GM23338 (cell line): Measurements from ENCODE around the gene CABLES2. TPM values are rescaled to one million over a fixed set of nuclear protein-coding genes. Genes with fewer than 3 reads are reported as not detected.
A peak's percentile ranks its signal among the peaks of the same experiment; 100 is the strongest.

ENCODE experiments used
- ATAC-seq: fragments of 200-7000 bp; cut with Tn5 transposase; 3 replicates; pipeline ENCODE4 v1.9.1; 2020
- DNase-seq: peaks from one replicate; pipeline ENCODE4 v3.0.0-alpha.2; 2015; ENCODE audit warnings: low spot score
- H2AFZ ChIP-seq: fragments of 200-600 bp; sonication (generic); 2 replicates; pipeline ENCODE4 v1.8.0; 2016; ENCODE audit warnings: antibody characterized with exemption, mild to moderate bottlenecking, moderate library complexity
- H3F3A ChIP-seq: fragments of 200-600 bp; sonication (generic); replicated peaks from 2 replicates; pipeline ENCODE4 v1.8.0; 2017; ENCODE audit warnings: antibody characterized with exemption, mixed run types, low read depth
- H3K27ac ChIP-seq: fragments of 200-600 bp; sonication (generic); 2 replicates; pipeline ENCODE4 v1.6.1; 2016; ENCODE audit warnings: low read depth
- H3K27me3 ChIP-seq: fragments of 200-600 bp; sonication (generic); 2 replicates; pipeline ENCODE4 v1.8.0; 2016; ENCODE audit warnings: mild to moderate bottlenecking, mixed run types, moderate library complexity; ENCODE audit not compliant: insufficient read depth
- H3K36me3 ChIP-seq: fragments of 200-600 bp; sonication (generic); 2 replicates; pipeline ENCODE4 v1.8.0; 2016; ENCODE audit warnings: mild to moderate bottlenecking; ENCODE audit not compliant: insufficient read depth
- H3K4me1 ChIP-seq: fragments of 200-600 bp; sonication (generic); 2 replicates; pipeline ENCODE4 v1.8.0; 2016; ENCODE audit warnings: mild to moderate bottlenecking, moderate library complexity; ENCODE audit not compliant: insufficient read depth
- H3K4me2 ChIP-seq: fragments of 200-600 bp; sonication (generic); 2 replicates; pipeline ENCODE4 v1.7.1; 2017; ENCODE audit warnings: mixed run types
- H3K4me3 ChIP-seq: fragments of 200-600 bp; sonication (generic); 2 replicates; pipeline ENCODE4 v1.6.1; 2016; ENCODE audit warnings: mixed run types
- H3K79me2 ChIP-seq: fragments of 200-600 bp; sonication (generic); replicated peaks from 2 replicates; pipeline ENCODE4 v1.8.0; 2017; ENCODE audit warnings: mild to moderate bottlenecking; ENCODE audit not compliant: insufficient read depth
- H3K9me2 ChIP-seq: fragments of 200-600 bp; sonication (generic); 2 replicates; pipeline ENCODE4 v1.8.0; 2017; ENCODE audit not compliant: insufficient read depth
- H4K20me1 ChIP-seq: fragments of 200-600 bp; sonication (generic); replicated peaks from 2 replicates; pipeline ENCODE4 v1.8.0; 2017; ENCODE audit warnings: mild to moderate bottlenecking; ENCODE audit not compliant: insufficient read depth
- H3K27ac Mint-ChIP-seq: 2 replicates; pipeline ENCODE4 v1.8.0; 2020; ENCODE audit warnings: inconsistent platforms, mild to moderate bottlenecking, moderate library complexity, mixed read lengths
- H3K27me3 Mint-ChIP-seq: 3 replicates; pipeline ENCODE4 v1.8.0; 2022; ENCODE audit warnings: low read depth, mild to moderate bottlenecking, moderate library complexity, mixed read lengths, inconsistent platforms; ENCODE audit not compliant: insufficient read depth, poor library complexity
- H3K36me3 Mint-ChIP-seq: 3 replicates; pipeline ENCODE4 v1.8.0; 2021; ENCODE audit warnings: low read depth, mild to moderate bottlenecking, inconsistent platforms, moderate library complexity, mixed read lengths
- H3K4me1 Mint-ChIP-seq: 3 replicates; pipeline ENCODE4 v1.8.0; 2020; ENCODE audit warnings: mild to moderate bottlenecking, inconsistent platforms, mixed read lengths
- H3K4me3 Mint-ChIP-seq: 3 replicates; pipeline ENCODE4 v1.8.0; 2021; ENCODE audit warnings: moderate library complexity, mild to moderate bottlenecking, inconsistent platforms, mixed read lengths
- H3K9me3 Mint-ChIP-seq: 3 replicates; pipeline ENCODE4 v1.8.0; 2020; ENCODE audit warnings: moderate library complexity, mild to moderate bottlenecking, inconsistent platforms, mixed read lengths
- CREB1 ChIP-seq: fragments of 250-450 bp; sonication (Bioruptor Pico); IDR thresholded peaks from 2 replicates; pipeline ENCODE4 v1.5.0; 2020; ENCODE audit warnings: low read depth, mild to moderate bottlenecking, moderate library complexity
- EZH2 ChIP-seq: fragments of 200-600 bp; sonication (generic); IDR thresholded peaks from one replicate; pipeline ENCODE4 v1.8.0; 2017; ENCODE audit warnings: antibody characterized with exemption, mild to moderate bottlenecking, low read depth; ENCODE audit not compliant: unreplicated experiment
- JUNB ChIP-seq: IDR thresholded peaks from one replicate; pipeline ENCODE4 v1.6.1; 2016; ENCODE audit warnings: antibody characterized with exemption; ENCODE audit not compliant: unreplicated experiment
- STAT1 ChIP-seq: IDR thresholded peaks from one replicate; pipeline ENCODE4 v1.6.1; 2016; ENCODE audit warnings: antibody characterized with exemption; ENCODE audit not compliant: unreplicated experiment
- ZNF114 ChIP-seq: fragments of 250-450 bp; sonication (Bioruptor Pico); IDR thresholded peaks from 2 replicates; pipeline ENCODE4 v1.5.0; 2020; ENCODE audit warnings: mild to moderate bottlenecking, moderate library complexity
- ZNF331 ChIP-seq: fragments of 250-450 bp; sonication (Bioruptor Pico); IDR thresholded peaks from 2 replicates; pipeline ENCODE4 v1.5.0; 2020; ENCODE audit warnings: low read depth, mild to moderate bottlenecking, moderate library complexity
- polyA plus RNA-seq: library from polyadenylated mRNA; unstranded; fragments of >200 nt; fragmentation: Nextera tagmentation; extraction: Ambion mirVana; gene quantifications from 2 replicates; pipeline ENCODE4 v1.2.1, GENCODE V29; 2016
- total RNA-seq: library from RNA; depleted of rRNA; stranded (reverse); fragments of >200 nt; shearing (Covaris generic); gene quantifications from 2 replicates; pipeline ENCODE4 v1.2.3, GENCODE V29; 2014
- TF ChIP-seq, protein P1 (sequence below), 2 experiments: fragments of 200-600 bp in 1 of 2; sonication (generic) in 1 of 2; conservative IDR thresholded peaks; 2 replicates each; pipeline versions ENCODE4 v1.5.1 to v1.6.1; 2016 to 2017; ENCODE audit warnings: antibody characterized with exemption in 2 of 2, low read depth in 2 of 2, mild to moderate bottlenecking in 2 of 2, moderate library complexity in 1 of 2
- TF ChIP-seq, protein P2 (sequence below): IDR thresholded peaks from one replicate; pipeline ENCODE4 v1.6.1; 2018; ENCODE audit warnings: antibody characterized with exemption; ENCODE audit not compliant: unreplicated experiment
- TF ChIP-seq, protein P3 (sequence below): IDR thresholded peaks from 2 replicates; pipeline ENCODE4 v1.6.1; 2016; ENCODE audit warnings: antibody characterized with exemption

Gene CABLES2
- total and polyA plus RNA-seq, 2 experiments from 2014 or later, result 4.3 to 12.7 TPM

DNA sequence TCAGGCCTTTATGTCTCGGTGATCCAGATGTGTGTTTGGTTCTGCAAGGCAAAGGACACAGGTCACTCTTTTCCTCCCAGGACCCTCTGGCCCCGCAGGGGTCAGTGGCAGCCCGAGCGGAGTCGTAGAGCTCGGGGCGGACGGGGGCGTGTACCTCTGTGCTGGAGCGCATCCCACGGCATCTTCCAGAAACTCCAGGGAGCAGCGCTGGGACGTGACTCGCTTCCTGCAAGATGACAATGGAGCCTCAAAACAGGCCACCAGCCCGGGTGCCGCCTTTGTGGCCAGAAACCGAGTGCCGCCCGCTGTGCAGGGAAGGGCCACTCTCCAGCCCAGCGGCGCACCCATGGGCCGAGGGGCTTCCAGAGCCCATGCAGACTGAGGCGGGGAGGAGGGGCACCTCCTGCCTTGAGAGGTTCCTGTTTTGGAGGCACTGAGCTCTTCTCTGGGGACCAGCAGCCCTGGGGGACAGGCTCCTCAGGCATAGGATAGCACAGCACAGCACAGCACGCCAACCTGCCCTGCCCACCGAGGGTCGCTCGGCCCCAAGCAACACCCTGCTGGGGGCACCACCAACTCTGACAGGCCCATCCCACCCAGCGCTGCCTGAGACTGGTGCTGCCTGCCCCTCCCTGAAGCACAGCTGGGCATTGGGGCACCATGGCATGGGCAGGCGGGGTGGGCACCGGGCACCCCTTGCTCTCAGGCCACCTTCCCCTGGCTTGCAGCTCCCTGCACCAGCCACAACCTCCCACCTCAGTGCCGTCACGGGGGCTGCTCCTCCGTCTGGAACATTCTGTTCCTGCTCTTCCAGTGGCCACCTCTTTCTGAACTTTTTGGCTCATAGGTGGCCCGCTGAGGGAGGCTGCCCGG, 10.5 kb downstream of the CABLES2 start (continued):
- TF ChIP-seq, protein P1, sequence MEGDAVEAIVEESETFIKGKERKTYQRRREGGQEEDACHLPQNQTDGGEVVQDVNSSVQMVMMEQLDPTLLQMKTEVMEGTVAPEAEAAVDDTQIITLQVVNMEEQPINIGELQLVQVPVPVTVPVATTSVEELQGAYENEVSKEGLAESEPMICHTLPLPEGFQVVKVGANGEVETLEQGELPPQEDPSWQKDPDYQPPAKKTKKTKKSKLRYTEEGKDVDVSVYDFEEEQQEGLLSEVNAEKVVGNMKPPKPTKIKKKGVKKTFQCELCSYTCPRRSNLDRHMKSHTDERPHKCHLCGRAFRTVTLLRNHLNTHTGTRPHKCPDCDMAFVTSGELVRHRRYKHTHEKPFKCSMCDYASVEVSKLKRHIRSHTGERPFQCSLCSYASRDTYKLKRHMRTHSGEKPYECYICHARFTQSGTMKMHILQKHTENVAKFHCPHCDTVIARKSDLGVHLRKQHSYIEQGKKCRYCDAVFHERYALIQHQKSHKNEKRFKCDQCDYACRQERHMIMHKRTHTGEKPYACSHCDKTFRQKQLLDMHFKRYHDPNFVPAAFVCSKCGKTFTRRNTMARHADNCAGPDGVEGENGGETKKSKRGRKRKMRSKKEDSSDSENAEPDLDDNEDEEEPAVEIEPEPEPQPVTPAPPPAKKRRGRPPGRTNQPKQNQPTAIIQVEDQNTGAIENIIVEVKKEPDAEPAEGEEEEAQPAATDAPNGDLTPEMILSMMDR (conservative IDR thresholded peaks at IDR 0.05; ENCODE audit: low read depth in 2 of 2), result no peak
- TF ChIP-seq, protein P2, sequence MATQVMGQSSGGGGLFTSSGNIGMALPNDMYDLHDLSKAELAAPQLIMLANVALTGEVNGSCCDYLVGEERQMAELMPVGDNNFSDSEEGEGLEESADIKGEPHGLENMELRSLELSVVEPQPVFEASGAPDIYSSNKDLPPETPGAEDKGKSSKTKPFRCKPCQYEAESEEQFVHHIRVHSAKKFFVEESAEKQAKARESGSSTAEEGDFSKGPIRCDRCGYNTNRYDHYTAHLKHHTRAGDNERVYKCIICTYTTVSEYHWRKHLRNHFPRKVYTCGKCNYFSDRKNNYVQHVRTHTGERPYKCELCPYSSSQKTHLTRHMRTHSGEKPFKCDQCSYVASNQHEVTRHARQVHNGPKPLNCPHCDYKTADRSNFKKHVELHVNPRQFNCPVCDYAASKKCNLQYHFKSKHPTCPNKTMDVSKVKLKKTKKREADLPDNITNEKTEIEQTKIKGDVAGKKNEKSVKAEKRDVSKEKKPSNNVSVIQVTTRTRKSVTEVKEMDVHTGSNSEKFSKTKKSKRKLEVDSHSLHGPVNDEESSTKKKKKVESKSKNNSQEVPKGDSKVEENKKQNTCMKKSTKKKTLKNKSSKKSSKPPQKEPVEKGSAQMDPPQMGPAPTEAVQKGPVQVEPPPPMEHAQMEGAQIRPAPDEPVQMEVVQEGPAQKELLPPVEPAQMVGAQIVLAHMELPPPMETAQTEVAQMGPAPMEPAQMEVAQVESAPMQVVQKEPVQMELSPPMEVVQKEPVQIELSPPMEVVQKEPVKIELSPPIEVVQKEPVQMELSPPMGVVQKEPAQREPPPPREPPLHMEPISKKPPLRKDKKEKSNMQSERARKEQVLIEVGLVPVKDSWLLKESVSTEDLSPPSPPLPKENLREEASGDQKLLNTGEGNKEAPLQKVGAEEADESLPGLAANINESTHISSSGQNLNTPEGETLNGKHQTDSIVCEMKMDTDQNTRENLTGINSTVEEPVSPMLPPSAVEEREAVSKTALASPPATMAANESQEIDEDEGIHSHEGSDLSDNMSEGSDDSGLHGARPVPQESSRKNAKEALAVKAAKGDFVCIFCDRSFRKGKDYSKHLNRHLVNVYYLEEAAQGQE, result no peak
- TF ChIP-seq JUNB (no peak), ZNF331 (CRISPR knock-in tag) (no peak), EZH2 (no peak)
- TF ChIP-seq, protein P3, sequence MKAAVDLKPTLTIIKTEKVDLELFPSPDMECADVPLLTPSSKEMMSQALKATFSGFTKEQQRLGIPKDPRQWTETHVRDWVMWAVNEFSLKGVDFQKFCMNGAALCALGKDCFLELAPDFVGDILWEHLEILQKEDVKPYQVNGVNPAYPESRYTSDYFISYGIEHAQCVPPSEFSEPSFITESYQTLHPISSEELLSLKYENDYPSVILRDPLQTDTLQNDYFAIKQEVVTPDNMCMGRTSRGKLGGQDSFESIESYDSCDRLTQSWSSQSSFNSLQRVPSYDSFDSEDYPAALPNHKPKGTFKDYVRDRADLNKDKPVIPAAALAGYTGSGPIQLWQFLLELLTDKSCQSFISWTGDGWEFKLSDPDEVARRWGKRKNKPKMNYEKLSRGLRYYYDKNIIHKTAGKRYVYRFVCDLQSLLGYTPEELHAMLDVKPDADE, result no peak

DNA sequence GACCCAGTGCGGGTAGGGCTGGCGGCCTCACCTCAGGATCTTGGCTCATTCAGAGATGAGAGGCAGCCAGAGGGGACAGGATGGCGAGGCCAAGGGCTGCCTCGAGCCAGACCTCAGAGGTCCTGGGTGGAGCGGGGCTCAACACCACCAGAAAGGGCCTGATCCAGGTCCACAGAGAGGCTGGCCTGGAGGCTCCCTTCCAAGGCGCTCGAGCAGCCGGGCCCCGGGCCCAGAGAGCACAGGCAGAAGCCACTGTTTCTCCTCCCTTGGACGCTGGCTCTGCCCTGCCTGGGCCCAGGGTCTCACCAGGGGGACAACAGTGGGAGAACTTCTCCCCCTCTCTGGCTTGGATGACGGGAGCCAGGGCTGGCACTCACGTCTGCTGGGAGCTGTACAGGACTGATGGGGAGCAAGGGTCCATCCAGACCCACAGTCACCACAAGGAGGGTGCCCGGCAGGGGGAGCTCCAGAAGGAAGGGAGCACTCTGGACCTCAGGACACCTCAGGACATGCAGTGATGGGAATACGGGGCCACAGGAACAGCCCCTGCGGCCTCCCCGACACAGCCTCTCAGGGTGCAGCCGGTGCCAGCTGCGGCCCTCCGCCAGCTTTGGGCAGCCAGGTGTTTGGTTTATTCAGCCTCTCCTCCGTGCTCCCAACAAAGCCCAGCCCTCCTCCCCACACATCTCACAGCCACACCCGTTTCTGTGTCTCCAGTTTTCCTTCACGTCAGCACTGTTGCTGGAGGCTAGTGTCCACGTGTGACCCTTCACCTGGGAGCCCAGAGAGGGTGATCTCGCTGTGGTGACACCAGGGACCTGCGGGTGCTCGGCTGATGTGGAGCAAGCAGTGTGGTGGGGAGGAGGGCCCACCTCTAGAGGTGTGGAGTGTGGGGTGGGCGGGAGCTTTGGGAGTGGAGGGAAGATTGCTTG, 11.5 kb downstream of the CABLES2 start:
- no peak overlapping the region for H3K4me2 ChIP-seq
- peaks cover 4% of the 10 kb centered on the region; the same call in 2 of the 3 replicates for H3K9me3 Mint-ChIP-seq
- peaks cover 3% of the 10 kb centered on the region for H3F3A ChIP-seq
- no peaks in the 10 kb centered on the region for H3K36me3 ChIP-seq
- H3K4me3 Mint-ChIP-seq, result no peak overlapping the region
- no peaks in the 10 kb centered on the region for H3K79me2 ChIP-seq
- no peaks in the 10 kb centered on the region for H3K4me1 ChIP-seq
- no peak overlapping the region for H3K4me3 ChIP-seq
- no peak overlapping the region for H2AFZ ChIP-seq
- H3K9me2 ChIP-seq, result no peaks in the 10 kb centered on the region
- no peaks in the 10 kb centered on the region; the same call in 2 of the 3 replicates for H3K4me1 Mint-ChIP-seq
- DNase-seq, result no peak
- TF ChIP-seq STAT1 (no peak), CREB1 (CRISPR knock-in tag) (no peak), ZNF114 (CRISPR knock-in tag) (no peak)
- TF ChIP-seq, protein P1 (conservative IDR thresholded peaks at IDR 0.05; ENCODE audit: low read depth in 2 of 2), result peak; percentile 21 to 40; a peak in 3 of 4 replicates
- H3K27me3 ChIP-seq, result no peaks in the 10 kb centered on the region
- no peak overlapping the region for H3K27ac Mint-ChIP-seq
- peaks cover 9% of the 10 kb centered on the region for H3K36me3 Mint-ChIP-seq
- H3K27ac ChIP-seq, result no peak overlapping the region
- H3K27me3 Mint-ChIP-seq, result peaks cover 17% of the 10 kb centered on the region
- ATAC-seq, result peak; percentile 26
- no peaks in the 10 kb centered on the region; the same call in 1 of the 2 replicates for H4K20me1 ChIP-seq
